Neural progenitor cell (in vitro differentiated cells): Measurements from ENCODE around the gene DYSF.

Source experiments
- CTCF ChIP-seq: fragments of 200-600 bp; sonication (generic); IDR thresholded peaks from 2 replicates; pipeline ENCODE4 v1.5.1; 2017; ENCODE audit warnings: antibody characterized with exemption, mild to moderate bottlenecking
- EZH2 ChIP-seq: fragments of 200-600 bp; sonication (generic); IDR thresholded peaks from 2 replicates; pipeline ENCODE4 v1.6.1; 2017; ENCODE audit warnings: antibody characterized with exemption, mild to moderate bottlenecking, moderate library complexity
- EZH2phosphoT487 ChIP-seq: fragments of 200-600 bp; sonication (generic); IDR thresholded peaks from 2 replicates; pipeline ENCODE4 v1.6.1; 2017; ENCODE audit warnings: antibody characterized with exemption

- TF ChIP-seq CTCF, result no peak
- no peak for TF ChIP-seq EZH2
- TF ChIP-seq EZH2phosphoT487, result no peak
Measured at GRCh38 chr2:71706121-71706520, 252.8 kb downstream of the DYSF start.
